ENCODE results near the gene ATP9A.

DNA sequence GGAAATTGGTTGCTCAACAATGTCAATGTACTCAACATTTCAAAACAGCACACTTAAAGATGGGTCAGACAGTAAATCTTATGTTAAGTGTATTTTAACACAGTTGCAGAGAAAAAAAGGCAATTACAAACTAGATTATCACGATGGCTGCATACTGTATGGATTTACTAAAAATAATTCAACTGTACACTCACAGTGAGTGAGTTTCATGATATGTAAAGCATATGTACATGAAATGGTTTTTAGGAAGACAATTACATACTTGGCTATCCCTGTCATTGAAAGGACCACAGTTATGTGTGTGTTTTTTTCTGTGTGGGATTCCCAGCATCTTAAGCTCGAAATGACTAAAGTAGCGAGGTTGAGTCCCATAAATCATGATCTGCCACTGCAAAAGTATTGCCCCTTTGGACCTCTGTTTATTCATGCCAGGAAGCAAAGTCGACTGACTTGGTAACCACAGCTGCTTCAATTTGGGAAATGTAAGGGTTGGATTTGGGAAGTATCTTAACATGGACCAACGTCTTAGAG lies 39.6 kb upstream of the ATP9A start:
- TF ChIP-seq, protein P1, sequence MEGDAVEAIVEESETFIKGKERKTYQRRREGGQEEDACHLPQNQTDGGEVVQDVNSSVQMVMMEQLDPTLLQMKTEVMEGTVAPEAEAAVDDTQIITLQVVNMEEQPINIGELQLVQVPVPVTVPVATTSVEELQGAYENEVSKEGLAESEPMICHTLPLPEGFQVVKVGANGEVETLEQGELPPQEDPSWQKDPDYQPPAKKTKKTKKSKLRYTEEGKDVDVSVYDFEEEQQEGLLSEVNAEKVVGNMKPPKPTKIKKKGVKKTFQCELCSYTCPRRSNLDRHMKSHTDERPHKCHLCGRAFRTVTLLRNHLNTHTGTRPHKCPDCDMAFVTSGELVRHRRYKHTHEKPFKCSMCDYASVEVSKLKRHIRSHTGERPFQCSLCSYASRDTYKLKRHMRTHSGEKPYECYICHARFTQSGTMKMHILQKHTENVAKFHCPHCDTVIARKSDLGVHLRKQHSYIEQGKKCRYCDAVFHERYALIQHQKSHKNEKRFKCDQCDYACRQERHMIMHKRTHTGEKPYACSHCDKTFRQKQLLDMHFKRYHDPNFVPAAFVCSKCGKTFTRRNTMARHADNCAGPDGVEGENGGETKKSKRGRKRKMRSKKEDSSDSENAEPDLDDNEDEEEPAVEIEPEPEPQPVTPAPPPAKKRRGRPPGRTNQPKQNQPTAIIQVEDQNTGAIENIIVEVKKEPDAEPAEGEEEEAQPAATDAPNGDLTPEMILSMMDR (IDR thresholded peaks at IDR 0.05; ENCODE audit: control extremely low read depth in 1 of 3, insufficient read depth in 1 of 3, low read depth in 1 of 3, low read length in 3 of 3) = no peak
- TF ChIP-seq TAF1 (IDR thresholded peaks at IDR 0.05; ENCODE audit: low read depth, low read length) = no peak
- TF ChIP-seq, protein P2, sequence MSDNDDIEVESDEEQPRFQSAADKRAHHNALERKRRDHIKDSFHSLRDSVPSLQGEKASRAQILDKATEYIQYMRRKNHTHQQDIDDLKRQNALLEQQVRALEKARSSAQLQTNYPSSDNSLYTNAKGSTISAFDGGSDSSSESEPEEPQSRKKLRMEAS (IDR thresholded peaks at IDR 0.05) = no peak

Measured in H1 (cell line).